Nephron (organoid): ENCODE results near the gene TBCE.

Experiments
- H3K27ac Mint-ChIP-seq, 3 experiments: 2 replicates each; pipeline ENCODE4 v1.8.0; 2020; ENCODE audit warnings: mixed read lengths in 3 of 3, mild to moderate bottlenecking in 2 of 3, moderate library complexity in 1 of 3
- H3K27me3 Mint-ChIP-seq: 2 replicates; pipeline ENCODE4 v1.8.0; 2021; ENCODE audit warnings: low read depth, mild to moderate bottlenecking, moderate library complexity, mixed read lengths
- H3K36me3 Mint-ChIP-seq: 2 replicates; pipeline ENCODE4 v1.8.0; 2020; ENCODE audit warnings: low read depth, mixed read lengths
- H3K4me1 Mint-ChIP-seq: 2 replicates; pipeline ENCODE4 v1.8.0; 2020; ENCODE audit warnings: mixed read lengths
- H3K4me3 Mint-ChIP-seq, 3 experiments: 2 replicates each; pipeline ENCODE4 v1.8.0; 2020; ENCODE audit warnings: mild to moderate bottlenecking in 3 of 3, mixed read lengths in 3 of 3, moderate library complexity in 2 of 3
- H3K9me3 Mint-ChIP-seq: 2 replicates; pipeline ENCODE4 v1.8.0; 2020; ENCODE audit warnings: mixed read lengths
- CTCF ChIP-seq, 3 experiments: fragments of 200-600 bp; sonication (generic); IDR thresholded peaks; one replicate each; pipeline ENCODE4 v1.5.0; 2021; ENCODE audit warnings: antibody characterized with exemption in 3 of 3; ENCODE audit not compliant: unreplicated experiment in 3 of 3

TBCE gene

GRCh38 chr1:235367000-235367908, at the start of gene TBCE:
TSS of gene TBCE (plus strand) at chr1:235367427. CDS start at chr1:235380050, 12,623 bp downstream.
- TF ChIP-seq CTCF (IDR thresholded peaks at IDR 0.05; ENCODE audit: unreplicated experiment in 3 of 3) = peak in 2 of 3 experiments; percentile 14 to 16
- peak within 1 kb of the TSS; percentile 87 to 94 (median 91) for H3K27ac Mint-ChIP-seq

GRCh38 chr1:235319255-235319654, 48.0 kb upstream of the TBCE start:
- no peaks in the 10 kb centered on the region for H3K9me3 Mint-ChIP-seq
- no peak for TF ChIP-seq CTCF (IDR thresholded peaks at IDR 0.05; ENCODE audit: unreplicated experiment in 3 of 3)
- no peaks in the 10 kb centered on the region for H3K27me3 Mint-ChIP-seq
- no peak overlapping the region for H3K27ac Mint-ChIP-seq
- peaks cover 8% of the 10 kb centered on the region for H3K4me1 Mint-ChIP-seq
- peaks cover 35% of the 10 kb centered on the region for H3K36me3 Mint-ChIP-seq
- H3K4me3 Mint-ChIP-seq = no peak overlapping the region

More at GRCh38 chr1:235367000-235367908, at the start of gene TBCE:
- Mint-ChIP-seq H3K4me1 (peaks cover 30% of the 10 kb centered on the region), H3K36me3 (peaks cover 11% of the 10 kb centered on the region), H3K4me3 (peak within 1 kb of the TSS; percentile 95 to 97 (median 97)), H3K9me3 (no peaks in the 10 kb centered on the region), H3K27me3 (no peaks in the 10 kb centered on the region)

- Mint-ChIP-seq H3K27ac (no peak overlapping the region), H3K27me3 (no peaks in the 10 kb centered on the region), H3K4me3 (no peak overlapping the region), H3K9me3 (no peaks in the 10 kb centered on the region), H3K36me3 (peaks cover 35% of the 10 kb centered on the region), H3K4me1 (peaks cover 7% of the 10 kb centered on the region)
- no peak for TF ChIP-seq CTCF (IDR thresholded peaks at IDR 0.05; ENCODE audit: unreplicated experiment in 3 of 3)
These were observed 46.6 kb upstream of the TBCE start for GRCh38 chr1:235320521-235321179.

GRCh38 chr1:235324296-235324695, 42.9 kb upstream of the TBCE start:
- peak overlapping the region; percentile 19 to 62 (median 30) for H3K4me3 Mint-ChIP-seq
- TF ChIP-seq CTCF (IDR thresholded peaks at IDR 0.05; ENCODE audit: unreplicated experiment in 3 of 3) = no peak
- peaks cover 14% of the 10 kb centered on the region for H3K4me1 Mint-ChIP-seq
- no peaks in the 10 kb centered on the region for H3K9me3 Mint-ChIP-seq
- H3K27me3 Mint-ChIP-seq = no peaks in the 10 kb centered on the region
- peaks cover 17% of the 10 kb centered on the region for H3K36me3 Mint-ChIP-seq
- H3K27ac Mint-ChIP-seq = no peak overlapping the region

GRCh38 chr1:235325139-235325538, 42.1 kb upstream of the TBCE start:
- TF ChIP-seq CTCF (IDR thresholded peaks at IDR 0.05; ENCODE audit: unreplicated experiment in 3 of 3) = no peak
- Mint-ChIP-seq H3K36me3 (peaks cover 16% of the 10 kb centered on the region), H3K9me3 (no peaks in the 10 kb centered on the region), H3K27me3 (no peaks in the 10 kb centered on the region), H3K27ac (no peak overlapping the region), H3K4me1 (peaks cover 14% of the 10 kb centered on the region), H3K4me3 (peak overlapping the region; percentile 95 to 98 (median 96))
